Natural killer cell (primary cell): ENCODE data around the gene DEXI. TPM values are rescaled to one million over a fixed set of nuclear protein-coding genes. Genes with fewer than 3 reads are reported as not detected.

Experiments used
- ATAC-seq, 3 donors: fragments of 150-1000 bp in 2 of 3; fragments of 200-7000 bp in 1 of 3; cut with Tn5 transposase; 1 replicate in 1 of 3; 2 replicates in 2 of 3; pipeline ENCODE4 v1.10.0; 2021; ENCODE audit warnings: mild to moderate bottlenecking in 2 of 3, moderate library complexity in 2 of 3
- DNase-seq, 2 donors: peaks; one replicate each; pipeline versions ENCODE4 v3.0.0 to v3.0.0-alpha.2; 2013 to 2021; ENCODE audit warnings: mixed read lengths in 1 of 2
- H3K27ac ChIP-seq: one replicate; pipeline ENCODE4 v1.5.1; 2013; ENCODE audit warnings: mild to moderate bottlenecking, low read length
- H3K27me3 ChIP-seq: one replicate; pipeline ENCODE4 v1.6.1; 2013; ENCODE audit warnings: low read length; ENCODE audit not compliant: control insufficient read depth, insufficient read depth
- H3K36me3 ChIP-seq: one replicate; pipeline ENCODE4 v1.6.1; 2013; ENCODE audit warnings: low read length; ENCODE audit not compliant: control insufficient read depth, insufficient read depth
- H3K4me1 ChIP-seq: one replicate; pipeline ENCODE4 v1.6.1; 2013; ENCODE audit warnings: low read length; ENCODE audit not compliant: control insufficient read depth, insufficient read depth
- H3K4me3 ChIP-seq: one replicate; pipeline ENCODE4 v1.5.1; 2013; ENCODE audit warnings: low read length
- H3K9me3 ChIP-seq: one replicate; pipeline ENCODE4 v1.6.1; 2013; ENCODE audit warnings: low read length; ENCODE audit not compliant: control insufficient read depth, insufficient read depth
- H3K27ac Mint-ChIP-seq, 2 donors: one replicate each; pipeline ENCODE4 v1.8.0; 2022; ENCODE audit warnings: mild to moderate bottlenecking in 2 of 2, mixed read lengths in 2 of 2, moderate library complexity in 1 of 2
- H3K27me3 Mint-ChIP-seq, 2 donors: one replicate each; pipeline ENCODE4 v1.8.0; 2022; ENCODE audit warnings: low read depth in 2 of 2, mixed read lengths in 2 of 2
- H3K36me3 Mint-ChIP-seq: one replicate; pipeline ENCODE4 v1.8.0; 2022; ENCODE audit warnings: mixed read lengths
- H3K4me1 Mint-ChIP-seq, 2 donors: one replicate each; pipeline ENCODE4 v1.8.0; 2022; ENCODE audit warnings: mixed read lengths in 2 of 2
- H3K4me3 Mint-ChIP-seq: one replicate; pipeline ENCODE4 v1.8.0; 2022; ENCODE audit warnings: mild to moderate bottlenecking, moderate library complexity, mixed read lengths
- H3K9me3 Mint-ChIP-seq, 2 donors: one replicate each; pipeline ENCODE4 v1.8.0; 2022; ENCODE audit warnings: mixed read lengths in 2 of 2
- WGBS: methylation state at CpG from one replicate; pipeline ENCODE4 v1.1.7; 2013; ENCODE audit warnings: missing lambda C conversion rate; ENCODE audit not compliant: insufficient coverage; 5-methylcytosine and 5-hydroxymethylcytosine counted together
- intact Hi-C: fragments of 100-400 bp; cut with micrococcal nuclease; formaldehyde crosslinking; loops from one replicate; pipeline ENCODE4 v1.14.2; 2022
- total RNA-seq, 4 donors: library from RNA; stranded (reverse); fragments of 120-200 nt in 1 of 4; gene quantifications; one replicate each; pipeline versions ENCODE4 v1.2.3 to v1.2.4, GENCODE V29; 2013 to 2022
- TF ChIP-seq, protein P1 (sequence below): fragments of 200-600 bp; IDR thresholded peaks from one replicate; pipeline ENCODE4 v1.8.0; 2022; ENCODE audit warnings: antibody characterized with exemption

The DEXI gene
- total RNA-seq, 3 donors from 2014 or later (not counting 1 experiment from before 2014, with no cell fraction given) = 8.7 to 15.2 (median 14.4) TPM

DNA sequence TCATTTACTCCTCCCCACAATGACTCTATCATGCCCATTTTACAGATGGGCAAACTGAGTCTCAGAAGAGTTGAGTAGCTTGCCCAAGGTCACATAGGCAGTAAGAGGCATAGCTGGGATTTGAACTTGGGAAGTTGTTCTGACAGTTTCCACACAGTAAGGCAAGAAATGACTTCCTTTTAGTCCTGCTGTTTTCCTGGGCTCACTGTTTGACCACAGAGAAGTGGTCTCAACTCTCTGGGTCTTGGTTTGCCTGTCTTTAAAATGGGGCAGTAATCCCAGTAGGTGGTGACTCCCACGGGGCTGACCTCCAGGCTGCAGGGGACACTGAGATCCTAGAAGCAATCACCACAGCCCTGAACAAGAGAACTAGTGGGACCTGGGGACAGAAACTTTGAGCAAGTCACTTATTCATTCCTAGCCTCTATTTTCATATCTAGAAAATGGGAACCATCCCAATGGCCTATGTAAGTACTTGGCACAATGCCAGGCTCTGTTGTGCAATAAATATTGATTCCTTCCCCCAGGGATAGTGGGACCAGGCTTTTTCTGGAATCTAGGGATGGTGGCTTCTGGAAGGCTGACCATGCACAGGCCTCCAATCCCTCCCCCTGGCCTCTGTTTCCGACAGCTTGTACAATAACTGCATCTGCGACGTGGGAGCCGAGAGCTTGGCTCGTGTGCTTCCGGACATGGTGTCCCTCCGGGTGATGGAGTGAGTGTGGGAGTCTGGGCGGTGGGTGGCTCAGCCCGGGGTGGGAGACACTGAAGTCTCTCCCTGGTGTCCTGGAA, 20.5 kb downstream of the DEXI start:
- TF ChIP-seq, protein P1, sequence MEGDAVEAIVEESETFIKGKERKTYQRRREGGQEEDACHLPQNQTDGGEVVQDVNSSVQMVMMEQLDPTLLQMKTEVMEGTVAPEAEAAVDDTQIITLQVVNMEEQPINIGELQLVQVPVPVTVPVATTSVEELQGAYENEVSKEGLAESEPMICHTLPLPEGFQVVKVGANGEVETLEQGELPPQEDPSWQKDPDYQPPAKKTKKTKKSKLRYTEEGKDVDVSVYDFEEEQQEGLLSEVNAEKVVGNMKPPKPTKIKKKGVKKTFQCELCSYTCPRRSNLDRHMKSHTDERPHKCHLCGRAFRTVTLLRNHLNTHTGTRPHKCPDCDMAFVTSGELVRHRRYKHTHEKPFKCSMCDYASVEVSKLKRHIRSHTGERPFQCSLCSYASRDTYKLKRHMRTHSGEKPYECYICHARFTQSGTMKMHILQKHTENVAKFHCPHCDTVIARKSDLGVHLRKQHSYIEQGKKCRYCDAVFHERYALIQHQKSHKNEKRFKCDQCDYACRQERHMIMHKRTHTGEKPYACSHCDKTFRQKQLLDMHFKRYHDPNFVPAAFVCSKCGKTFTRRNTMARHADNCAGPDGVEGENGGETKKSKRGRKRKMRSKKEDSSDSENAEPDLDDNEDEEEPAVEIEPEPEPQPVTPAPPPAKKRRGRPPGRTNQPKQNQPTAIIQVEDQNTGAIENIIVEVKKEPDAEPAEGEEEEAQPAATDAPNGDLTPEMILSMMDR = no peak
- no peaks in the 10 kb centered on the region for H3K27me3 ChIP-seq
- no peak overlapping the region for H3K27ac ChIP-seq
- ATAC-seq = no peak
- no peaks in the 10 kb centered on the region for H3K36me3 Mint-ChIP-seq
- DNase-seq = no peak
- no peaks in the 10 kb centered on the region for H3K9me3 ChIP-seq
- H3K36me3 ChIP-seq = peaks cover 32% of the 10 kb centered on the region
- intact Hi-C loops = no loop called here
- no peaks in the 10 kb centered on the region for H3K9me3 Mint-ChIP-seq
- no peak overlapping the region for H3K4me3 ChIP-seq
- 96% methylated on average over 10 of the region's 10 CpGs for WGBS
- peaks cover 0 to 5% of the 10 kb centered on the region in 2 donors for H3K4me1 Mint-ChIP-seq
- H3K4me3 Mint-ChIP-seq = no peak overlapping the region
- H3K27me3 Mint-ChIP-seq = no peaks in the 10 kb centered on the region
- H3K4me1 ChIP-seq = peaks cover 8% of the 10 kb centered on the region
- no peak overlapping the region for H3K27ac Mint-ChIP-seq

DNA sequence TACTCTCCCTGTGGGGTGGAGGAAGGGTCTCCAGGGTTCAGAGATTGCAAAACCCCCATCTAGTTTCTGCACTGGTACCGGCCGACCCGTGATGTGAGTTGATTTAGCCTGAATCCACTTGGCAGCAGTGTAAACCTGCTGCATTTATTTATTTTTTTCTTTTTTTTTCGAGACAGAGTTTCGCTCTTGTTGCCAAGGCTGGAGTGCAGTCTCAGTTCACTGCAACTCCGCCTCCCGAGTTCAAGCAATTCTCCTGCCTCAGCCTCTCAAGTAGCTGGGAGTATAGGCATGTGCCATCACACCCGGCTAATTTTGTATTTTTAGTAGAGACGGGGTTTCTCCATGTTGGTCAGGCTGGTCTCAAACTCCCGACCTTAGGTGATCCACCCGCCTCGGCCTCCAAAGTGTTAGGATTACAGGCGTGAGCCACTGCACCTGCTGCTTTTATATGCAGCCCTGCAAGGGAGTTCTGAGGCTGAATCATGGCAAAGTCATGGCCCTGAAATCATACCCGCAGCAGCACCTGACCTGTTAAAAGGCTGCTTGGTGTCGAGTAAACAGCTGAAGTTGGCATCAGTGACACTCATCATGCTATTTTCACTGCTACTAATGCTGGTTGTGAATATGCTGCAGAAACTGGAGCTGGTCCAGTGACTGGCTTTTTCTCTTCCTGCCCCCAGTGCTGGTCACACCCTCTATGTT, 21.4 kb downstream of the DEXI start:
- Mint-ChIP-seq H3K36me3 (no peaks in the 10 kb centered on the region), H3K4me1 (peaks cover 0 to 5% of the 10 kb centered on the region in 2 donors), H3K27me3 (no peaks in the 10 kb centered on the region), H3K27ac (no peak overlapping the region), H3K9me3 (no peaks in the 10 kb centered on the region), H3K4me3 (no peak overlapping the region)
- intact Hi-C loops = no loop called here
- Histone ChIP-seq H3K27ac (no peak overlapping the region), H3K4me3 (no peak overlapping the region), H3K9me3 (no peaks in the 10 kb centered on the region), H3K36me3 (peaks cover 34% of the 10 kb centered on the region), H3K4me1 (peaks cover 8% of the 10 kb centered on the region), H3K27me3 (no peaks in the 10 kb centered on the region)
- 94% methylated on average over 15 of the region's 15 CpGs for WGBS
- DNase-seq (no peak), ATAC-seq (no peak)
- TF ChIP-seq, protein P1 = no peak

DNA sequence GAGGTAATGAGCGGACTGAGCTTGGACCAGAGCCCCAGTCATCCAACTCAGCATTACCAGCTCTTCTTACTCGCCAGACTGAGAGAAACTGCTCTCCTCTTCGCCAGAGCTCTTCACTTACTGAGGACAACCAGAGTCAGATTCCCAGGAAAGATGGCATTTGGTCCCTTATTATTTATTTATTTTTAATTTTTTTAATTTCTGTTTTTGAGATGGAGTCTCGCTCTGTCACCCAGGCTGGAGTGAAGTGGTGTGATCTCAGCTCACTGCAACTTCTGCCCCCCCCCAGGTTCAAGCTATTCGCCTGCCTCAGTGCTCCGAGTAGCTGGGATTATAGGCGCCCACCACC, 23.3 kb downstream of the DEXI start:
- Mint-ChIP-seq H3K27me3 (no peaks in the 10 kb centered on the region), H3K27ac (no peak overlapping the region), H3K4me1 (peaks cover 0 to 5% of the 10 kb centered on the region in 2 donors), H3K36me3 (no peaks in the 10 kb centered on the region), H3K4me3 (no peak overlapping the region), H3K9me3 (no peaks in the 10 kb centered on the region)
- H3K27ac ChIP-seq = no peak overlapping the region
- peaks cover 8% of the 10 kb centered on the region for H3K4me1 ChIP-seq
- H3K27me3 ChIP-seq = no peaks in the 10 kb centered on the region
- peaks cover 24% of the 10 kb centered on the region for H3K36me3 ChIP-seq
- H3K4me3 ChIP-seq = no peak overlapping the region
- TF ChIP-seq, protein P1 = no peak
- 77% methylated on average over 7 of the region's 7 CpGs for WGBS
- ATAC-seq = no peak
- DNase-seq = no peak
- H3K9me3 ChIP-seq = no peaks in the 10 kb centered on the region
- intact Hi-C loops = loop anchor here (2.0 to 5.0 kb wide), 2 partner anchors 152 to 398 kb away; no protein-coding TSS in a partner anchor
